Endothelial cell of umbilical vein (primary cell): ENCODE results near the gene CCNI. TPM values are rescaled to one million over a fixed set of nuclear protein-coding genes. Genes with fewer than 3 reads are reported as not detected.

Experiments
- BruUV-seq: library from RNA; stranded (reverse); fragments of 400-500 nt; replicated peaks from 2 replicates; lab custom pipeline; 2021; lab: Mats Ljungman, UMichigan
- CTCF ChIA-PET: fragments of 300-600, 350-600 bp; sonication (Branson Sonifier 250); formaldehyde crosslinking; loops from one replicate; lab custom pipeline; 2021; ENCODE audit warnings: antibody characterized with exemption, inconsistent platforms; lab: Charles Lee
- POLR2A ChIA-PET: fragments of 300-600, 350-600 bp; sonication (Branson Sonifier 250); formaldehyde crosslinking; loops from one replicate; lab custom pipeline; 2021; ENCODE audit warnings: antibody characterized with exemption, inconsistent platforms; lab: Charles Lee
- DNase-seq: peaks from one replicate; pipeline ENCODE4 v3.0.0-alpha.2; 2011; ENCODE audit warnings: low read depth, low spot score
- FAIRE-seq: peaks from 2 replicates; lab custom pipeline; 2011; peaks lifted over from hg19 to GRCh38; lab: Jason Lieb, UNC
- H2AFZ ChIP-seq: 2 replicates; pipeline ENCODE4 v1.6.0; 2012; ENCODE audit warnings: low read depth, low read length, control low read depth, inconsistent platforms
- H3K27ac ChIP-seq: 2 replicates; pipeline ENCODE4 v1.5.1; 2011; ENCODE audit warnings: low read depth, mild to moderate bottlenecking, control low read depth, low read length, moderate library complexity; ENCODE audit not compliant: insufficient read depth
- H3K27me3 ChIP-seq, 2 experiments: 2 replicates each; pipeline versions ENCODE4 v1.6.0 to v1.6.1; 2011; ENCODE audit warnings: low read length in 2 of 2, mixed read lengths in 1 of 2; ENCODE audit not compliant: control insufficient read depth in 2 of 2, insufficient read depth in 2 of 2
- H3K36me3 ChIP-seq, 2 experiments: 2 replicates in 1 of 2; 3 replicates in 1 of 2; pipeline ENCODE4 v1.5.1; 2011; ENCODE audit warnings: low read length in 2 of 2, mild to moderate bottlenecking in 1 of 2, moderate library complexity in 1 of 2; ENCODE audit not compliant: control insufficient read depth in 2 of 2, insufficient read depth in 2 of 2; ENCODE audit errors: extremely low read depth in 1 of 2
- H3K4me1 ChIP-seq: 3 replicates; pipeline ENCODE4 v1.5.1; 2011; ENCODE audit warnings: mild to moderate bottlenecking, low read length; ENCODE audit not compliant: control insufficient read depth, insufficient read depth; ENCODE audit errors: extremely low read depth
- H3K4me2 ChIP-seq: 2 replicates; pipeline ENCODE4 v1.6.1; 2011; ENCODE audit warnings: low read length, control low read depth, mixed read lengths; ENCODE audit not compliant: insufficient read depth
- H3K4me3 ChIP-seq, 3 experiments: fragments of 200-600 bp in 1 of 3; sonication (generic), shearing (Covaris generic) in 1 of 3; replicated peaks in 1 of 3; 2 replicates each; pipeline ENCODE4 v1.5.1; 2011 to 2016; ENCODE audit warnings: control low read depth in 3 of 3, low read length in 3 of 3, mild to moderate bottlenecking in 2 of 3, inconsistent platforms in 1 of 3, low read depth in 1 of 3, moderate library complexity in 1 of 3; ENCODE audit not compliant: insufficient read depth in 1 of 3
- H3K79me2 ChIP-seq: 2 replicates; pipeline ENCODE4 v1.6.0; 2012; ENCODE audit warnings: low read length, inconsistent platforms; ENCODE audit not compliant: control insufficient read depth, insufficient read depth
- H3K9ac ChIP-seq: replicated peaks from 2 replicates; pipeline ENCODE3; 2011; ENCODE audit warnings: low read length, control low read depth; ENCODE audit not compliant: insufficient read depth; ENCODE audit errors: extremely low read depth
- H3K9me1 ChIP-seq: replicated peaks from 3 replicates; pipeline ENCODE4 v1.6.0; 2011; ENCODE audit warnings: mild to moderate bottlenecking, low read length; ENCODE audit not compliant: control insufficient read depth, insufficient read depth; ENCODE audit errors: extremely low read depth
- H3K9me3 ChIP-seq: replicated peaks from 2 replicates; pipeline ENCODE4 v1.5.1; 2012; ENCODE audit warnings: low read length, inconsistent platforms; ENCODE audit not compliant: control insufficient read depth, insufficient read depth
- H4K20me1 ChIP-seq: replicated peaks from 2 replicates; pipeline ENCODE3; 2011; ENCODE audit warnings: mild to moderate bottlenecking, low read length; ENCODE audit not compliant: control insufficient read depth, insufficient read depth; ENCODE audit errors: extremely low read depth
- EZH2 ChIP-seq: IDR thresholded peaks from 2 replicates; pipeline ENCODE4 v1.6.1; 2012; ENCODE audit warnings: borderline replicate concordance, low read depth, mild to moderate bottlenecking, moderate library complexity, low read length, inconsistent platforms; ENCODE audit not compliant: severe bottlenecking
- FOS ChIP-seq: IDR thresholded peaks from 2 replicates; pipeline ENCODE4 v1.6.1; 2011; ENCODE audit warnings: mild to moderate bottlenecking, low read length, moderate library complexity, borderline replicate concordance; ENCODE audit not compliant: insufficient read depth
- JUN ChIP-seq: IDR thresholded peaks from 2 replicates; pipeline ENCODE4 v1.6.1; 2011; ENCODE audit warnings: borderline replicate concordance, low read depth; ENCODE audit not compliant: insufficient read length, insufficient read depth
- POLR2A ChIP-seq: IDR thresholded peaks from 2 replicates; pipeline ENCODE4 v1.6.1; 2012; ENCODE audit warnings: low read depth, mild to moderate bottlenecking, control low read depth, low read length
- POLR2AphosphoS5 ChIP-seq: IDR thresholded peaks from 2 replicates; pipeline ENCODE4 v1.6.1; 2012; ENCODE audit warnings: low read depth, mild to moderate bottlenecking, control low read depth, low read length, moderate library complexity; ENCODE audit not compliant: insufficient read depth
- dilution Hi-C: fragments of 300-500 bp; cut with MboI; formaldehyde crosslinking; loops from one replicate; pipeline ENCODE4 v1.15.0; 2019; ENCODE audit warnings: low sequenced_read_pairs; ENCODE audit not compliant: extremely low pct_ligation_motif_present
- intact Hi-C: fragments of 100-400 bp; cut with micrococcal nuclease; formaldehyde crosslinking; loops from one replicate; pipeline ENCODE4 v1.10.0; 2022
- polyA plus RNA-seq, 4 experiments: library from polyadenylated mRNA; depleted of rRNA in 3 of 4; stranded (reverse) in 3 of 4; unstranded in 1 of 4; fragments of >200 nt; gene quantifications; 2 replicates each; pipeline versions ENCODE4 v1.2.1 to v1.2.3, GENCODE V29; 2011 to 2012; ENCODE audit warnings: missing spikeins in 1 of 4
- total RNA-seq: library from RNA; stranded (reverse); gene quantifications from 2 replicates; pipeline ENCODE4 v1.2.3, GENCODE V29; 2021
- TF ChIP-seq, protein P1 (sequence below): IDR thresholded peaks from 2 replicates; pipeline ENCODE4 v1.6.1; 2011; ENCODE audit not compliant: insufficient read depth, insufficient read length
- TF ChIP-seq, protein P2 (sequence below), 2 donors: IDR thresholded peaks; 1 replicate in 1 of 2; 2 replicates in 1 of 2; pipeline ENCODE4 v1.5.1; 2011; ENCODE audit warnings: low read length in 2 of 2, mild to moderate bottlenecking in 2 of 2, moderate library complexity in 2 of 2, control low read depth in 1 of 2, inconsistent platforms in 1 of 2, low read depth in 1 of 2; ENCODE audit not compliant: insufficient read depth in 1 of 2; ENCODE audit errors: extremely low read depth in 1 of 2

CCNI gene
- total and polyA plus RNA-seq, 2 donors (not counting 3 experiments of a cell fraction or from before 2014, with no cell fraction given) = 88.6 to 212 TPM

- TF ChIP-seq, protein P1, sequence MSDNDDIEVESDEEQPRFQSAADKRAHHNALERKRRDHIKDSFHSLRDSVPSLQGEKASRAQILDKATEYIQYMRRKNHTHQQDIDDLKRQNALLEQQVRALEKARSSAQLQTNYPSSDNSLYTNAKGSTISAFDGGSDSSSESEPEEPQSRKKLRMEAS = no peak
- TF ChIP-seq FOS (peak; percentile 79), JUN (peak; percentile 73)
- Histone ChIP-seq H3K36me3 (peaks cover 13% of the 10 kb centered on the region in 2 experiments), H3K27ac (peak overlapping the region; percentile 80), H3K9ac (peak overlapping the region; percentile 75), H3K9me3 (no peaks in the 10 kb centered on the region), H3K4me1 (peaks cover 49% of the 10 kb centered on the region), H2AFZ (no peak overlapping the region), H3K4me3 (peak overlapping the region in 1 of 3 experiments; percentile 13), H3K9me1 (no peaks in the 10 kb centered on the region), H3K4me2 (peak overlapping the region; percentile 84), H4K20me1 (no peaks in the 10 kb centered on the region), H3K79me2 (peaks cover 12% of the 10 kb centered on the region), H3K27me3 (no peaks in the 10 kb centered on the region)
- peak; percentile 93 for FAIRE-seq
- ChIA-PET CTCF (interaction anchor here (0.8 to 1.5 kb wide), 10 partner anchors 9 to 202 kb away, joined by 3 to 8 read pairs (median 4); no protein-coding TSS in a partner anchor), POLR2A (interaction anchor here (0.5 kb wide), 1 partner anchor 1298 kb away, joined by 5 read pairs; no protein-coding TSS in a partner anchor)
- intact Hi-C loops = loop anchor here (1.0 kb wide), 1 partner anchor 18 kb away; no protein-coding TSS in a partner anchor
- peak; percentile 87 for DNase-seq
- BruUV-seq = no TSS peak
- dilution Hi-C loops = no loop called here
Observed at GRCh38 chr4:77001907-77002306, 73.9 kb downstream of the CCNI start.

- Histone ChIP-seq H3K4me2 (no peak overlapping the region), H3K4me3 (no peak overlapping the region), H2AFZ (no peak overlapping the region), H3K9me1 (no peaks in the 10 kb centered on the region), H3K27me3 (no peaks in the 10 kb centered on the region), H4K20me1 (no peaks in the 10 kb centered on the region), H3K9me3 (no peaks in the 10 kb centered on the region), H3K36me3 (peaks cover 7 to 13% of the 10 kb centered on the region in 2 experiments), H3K9ac (no peak overlapping the region), H3K27ac (no peak overlapping the region), H3K4me1 (peaks cover 23% of the 10 kb centered on the region), H3K79me2 (peaks cover 6% of the 10 kb centered on the region)
- TF ChIP-seq, protein P1 = no peak
- TF ChIP-seq POLR2A = no peak
- TF ChIP-seq, protein P2, sequence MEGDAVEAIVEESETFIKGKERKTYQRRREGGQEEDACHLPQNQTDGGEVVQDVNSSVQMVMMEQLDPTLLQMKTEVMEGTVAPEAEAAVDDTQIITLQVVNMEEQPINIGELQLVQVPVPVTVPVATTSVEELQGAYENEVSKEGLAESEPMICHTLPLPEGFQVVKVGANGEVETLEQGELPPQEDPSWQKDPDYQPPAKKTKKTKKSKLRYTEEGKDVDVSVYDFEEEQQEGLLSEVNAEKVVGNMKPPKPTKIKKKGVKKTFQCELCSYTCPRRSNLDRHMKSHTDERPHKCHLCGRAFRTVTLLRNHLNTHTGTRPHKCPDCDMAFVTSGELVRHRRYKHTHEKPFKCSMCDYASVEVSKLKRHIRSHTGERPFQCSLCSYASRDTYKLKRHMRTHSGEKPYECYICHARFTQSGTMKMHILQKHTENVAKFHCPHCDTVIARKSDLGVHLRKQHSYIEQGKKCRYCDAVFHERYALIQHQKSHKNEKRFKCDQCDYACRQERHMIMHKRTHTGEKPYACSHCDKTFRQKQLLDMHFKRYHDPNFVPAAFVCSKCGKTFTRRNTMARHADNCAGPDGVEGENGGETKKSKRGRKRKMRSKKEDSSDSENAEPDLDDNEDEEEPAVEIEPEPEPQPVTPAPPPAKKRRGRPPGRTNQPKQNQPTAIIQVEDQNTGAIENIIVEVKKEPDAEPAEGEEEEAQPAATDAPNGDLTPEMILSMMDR (IDR thresholded peaks at IDR 0.05; ENCODE audit: extremely low read depth in 1 of 2, insufficient read depth in 1 of 2, low read depth in 1 of 2, low read length in 2 of 2) = no peak
- no peak for TF ChIP-seq FOS
- no peak for TF ChIP-seq POLR2AphosphoS5
- no peak for TF ChIP-seq EZH2
- intact Hi-C loops = no loop called here
- DNase-seq (no peak), FAIRE-seq (no peak)
- dilution Hi-C loops = no loop called here
- BruUV-seq = no TSS peak
- ChIA-PET CTCF (no interaction called here), POLR2A (no interaction called here)
Observed at GRCh38 chr4:76998251-76998901, 77.4 kb downstream of the CCNI start.
